ENCODE measurements around the gene MPV17.
"Not testable (repeated sequence)": the region's sequence is repeated elsewhere in the genome, so short reads cannot be mapped to it uniquely, and the experiment has no call there.

Gene MPV17

DNA sequence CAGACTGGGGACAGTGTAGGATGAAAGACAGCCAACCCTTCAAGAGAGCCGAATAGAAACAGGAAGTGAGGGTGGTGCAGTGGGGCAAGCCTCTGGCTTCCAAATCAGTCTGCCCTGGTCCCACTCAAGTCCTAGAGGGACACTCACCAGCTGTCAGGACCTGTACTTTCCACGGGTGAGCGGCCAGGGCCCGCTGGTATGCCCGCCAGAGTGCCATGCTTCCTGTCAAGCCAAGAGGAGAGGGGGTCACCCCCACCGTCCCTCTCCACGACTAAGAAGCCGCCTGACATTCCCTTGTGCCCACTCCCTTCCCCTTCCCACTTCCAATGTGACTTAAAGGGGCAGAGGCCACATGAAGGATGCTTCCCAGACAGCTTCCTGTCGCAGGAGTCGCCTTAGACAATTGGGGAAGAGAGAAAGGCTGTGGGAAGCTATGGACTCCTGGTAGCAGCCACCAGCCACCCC lies 564 bp downstream of the MPV17 start:
- DNase-seq = no peak

DNA sequence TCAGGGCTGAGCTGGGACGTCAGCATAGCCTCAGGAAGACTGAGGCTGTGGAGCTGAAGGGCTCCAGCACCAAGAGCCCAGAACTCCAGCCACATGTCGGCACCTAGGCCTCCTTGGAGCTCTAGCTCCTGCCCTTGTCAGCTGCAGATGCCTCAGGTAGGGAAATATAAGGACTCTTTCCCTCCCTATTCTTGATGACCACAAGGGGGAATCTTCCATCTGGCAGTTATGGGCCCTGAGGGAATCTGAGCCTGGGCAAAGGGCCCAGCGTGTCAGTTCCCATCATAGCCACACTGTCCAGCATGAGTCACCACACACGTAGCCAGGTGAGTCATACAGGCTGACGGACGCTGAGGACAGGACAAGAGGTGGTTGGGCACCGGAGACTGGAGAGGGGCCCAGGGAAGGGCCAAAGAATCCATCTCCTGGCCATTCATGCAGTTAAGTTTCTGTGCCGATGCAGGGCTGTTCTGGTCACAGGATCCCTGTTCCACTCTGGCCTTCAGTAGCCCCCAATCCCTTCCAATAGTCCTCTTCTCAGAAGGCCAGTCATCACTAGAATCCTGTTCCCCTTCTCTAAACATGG lies 1.8 kb downstream of the MPV17 start:
- DNase-seq = no peak

DNA sequence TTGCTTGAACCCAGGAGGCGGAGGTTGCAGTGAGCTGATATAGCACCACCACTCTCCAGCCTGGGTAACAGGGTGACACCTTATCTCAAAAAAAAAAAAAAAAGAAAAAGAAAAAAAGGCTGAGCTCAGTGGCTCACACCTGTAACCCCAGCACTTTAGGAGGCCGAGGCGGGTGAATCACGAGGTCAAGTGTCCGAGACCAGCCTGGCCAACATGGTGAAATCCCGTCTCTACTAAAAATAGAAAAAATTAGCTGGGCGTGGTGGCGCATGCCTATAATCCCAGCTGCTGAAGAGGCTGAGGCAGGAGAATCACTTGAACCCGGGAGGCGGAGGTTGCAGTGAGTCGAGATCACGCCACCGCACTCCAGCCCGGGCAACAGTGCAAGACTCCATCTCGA lies 3.1 kb downstream of the MPV17 start:
- DNase-seq = not testable (repeated sequence)

DNA sequence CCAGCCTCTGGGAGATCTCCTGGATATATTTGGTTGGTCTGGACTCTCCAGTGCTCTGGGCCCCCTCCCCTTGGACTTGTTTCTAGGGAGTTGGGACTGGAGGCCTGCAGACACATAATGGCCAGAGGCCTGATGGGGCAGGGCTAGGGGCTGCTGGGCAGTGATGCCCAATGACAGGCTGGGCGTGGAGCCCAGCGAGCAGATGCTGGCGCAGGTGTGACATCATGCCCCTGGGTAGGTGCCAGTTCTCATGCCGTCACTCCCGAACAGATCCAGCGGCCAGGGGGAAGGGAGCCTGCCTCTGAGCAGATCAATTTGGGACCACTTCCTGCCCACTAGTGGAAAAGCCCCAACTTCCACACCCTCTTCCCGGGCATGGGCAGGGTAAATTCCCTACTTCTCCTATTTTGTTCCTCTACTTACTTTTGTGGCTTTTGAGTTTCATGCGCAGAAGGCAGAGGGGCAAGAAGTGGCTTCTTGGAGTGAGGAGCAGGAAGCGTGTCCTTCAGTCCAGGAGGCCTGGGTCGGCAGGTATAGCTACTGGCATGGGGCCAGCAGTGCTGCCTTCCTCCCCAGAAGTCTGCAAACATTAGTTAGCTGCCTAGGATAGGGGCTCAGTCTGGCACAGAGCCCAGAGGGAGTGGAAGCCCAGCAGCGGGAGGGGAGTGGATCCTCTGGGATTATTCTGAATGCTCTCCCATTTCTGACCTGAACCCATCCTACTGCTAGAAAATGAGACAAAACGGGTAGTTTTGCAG lies 6.1 kb downstream of the MPV17 start:
- peak; percentile 61 for DNase-seq

DNA sequence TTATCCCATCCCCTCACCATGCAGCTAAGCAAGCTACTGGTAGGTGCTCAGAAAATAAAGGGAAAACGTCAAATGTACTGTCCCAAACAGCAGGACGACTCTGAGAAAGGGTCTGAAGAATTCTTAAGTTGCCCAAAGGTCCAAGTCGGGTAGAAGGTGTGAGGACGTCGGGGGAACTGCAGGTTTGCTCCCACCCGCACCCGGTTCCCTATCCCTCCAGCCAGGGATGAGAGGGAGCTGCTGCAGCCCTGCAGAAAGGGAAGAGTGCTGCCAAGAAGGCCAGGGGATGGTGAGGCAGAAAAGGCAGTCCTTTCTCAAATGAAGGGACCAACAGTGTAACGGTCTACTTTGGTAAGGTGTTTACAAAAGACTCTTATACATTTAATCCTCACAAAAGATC lies 7.8 kb downstream of the MPV17 start:
- DNase-seq = no peak

DNA sequence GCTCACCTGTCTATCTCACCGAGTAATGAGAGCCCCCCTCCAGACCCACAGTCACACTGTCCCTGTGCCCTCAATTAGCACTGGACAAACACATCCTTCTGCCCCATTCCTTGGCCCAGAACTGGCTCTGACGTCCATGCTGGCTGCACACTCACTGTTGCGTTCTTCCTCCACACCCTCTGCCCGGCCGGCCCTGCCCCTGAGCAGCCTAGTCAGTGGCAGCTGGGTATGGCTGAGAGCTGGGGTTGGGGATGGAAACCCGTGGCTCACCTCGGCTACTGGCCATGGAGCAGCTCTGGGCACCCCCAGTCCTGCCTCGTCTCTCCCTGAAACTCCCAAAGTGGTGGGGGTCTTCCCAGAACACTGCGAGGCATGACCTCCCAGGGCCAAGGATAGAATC lies 8.2 kb downstream of the MPV17 start:
- DNase-seq = no peak

DNA sequence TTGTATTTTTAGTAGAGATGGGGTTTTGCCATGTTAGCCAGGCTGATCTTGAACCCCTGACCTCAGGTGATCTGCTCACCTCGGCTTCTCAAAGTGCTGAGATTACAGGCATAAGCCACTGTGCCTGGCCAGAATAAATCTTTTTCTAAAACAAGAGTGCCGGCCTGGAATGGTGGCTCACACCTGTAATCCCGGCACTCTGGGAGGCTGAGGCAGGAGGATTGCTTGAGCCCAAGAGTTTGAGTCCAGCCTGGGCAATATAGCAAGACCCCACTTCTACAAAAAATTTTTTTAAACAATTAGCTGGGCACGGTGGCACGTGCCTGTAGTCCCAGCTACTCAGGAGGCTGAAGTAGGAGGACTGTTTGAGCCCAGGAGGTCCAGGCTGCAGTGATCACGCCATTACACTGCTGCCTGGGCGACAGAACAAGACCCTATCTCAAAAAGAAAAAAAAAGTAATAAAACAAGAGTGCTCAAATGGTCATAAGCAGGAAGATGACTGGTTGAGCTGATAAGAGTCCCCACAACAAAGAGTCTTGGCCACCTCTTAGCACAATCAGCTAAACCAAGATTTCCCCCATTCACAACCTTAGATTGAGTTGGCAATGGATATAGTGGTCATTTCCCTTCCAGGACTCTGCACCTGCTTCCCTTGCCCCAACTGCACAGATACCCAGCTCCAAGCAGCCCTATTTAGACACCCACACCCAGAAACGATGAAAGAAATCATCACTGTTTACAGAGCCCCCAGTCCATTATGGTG lies 8.8 kb downstream of the MPV17 start:
- no peak for DNase-seq

DNA sequence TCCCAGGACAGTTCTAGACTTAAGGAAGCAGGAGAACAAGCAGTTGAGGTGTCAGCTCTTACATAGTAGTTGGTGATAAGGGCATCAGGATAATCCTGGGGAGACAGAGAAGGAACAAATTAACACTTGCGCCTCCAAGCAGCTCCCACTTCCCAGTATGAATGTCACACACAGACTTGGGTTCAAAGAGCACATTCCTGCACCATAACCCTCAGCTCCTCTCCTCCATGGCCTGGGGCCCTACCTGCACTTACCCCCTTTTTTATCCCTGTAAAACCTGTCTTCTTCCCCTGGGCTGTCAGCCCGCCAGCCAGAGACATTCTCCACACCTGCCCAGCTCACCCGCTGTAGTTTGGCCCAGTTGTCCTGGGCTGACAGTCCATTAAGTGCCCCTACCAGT lies 10.7 kb downstream of the MPV17 start:
- no peak for DNase-seq

DNA sequence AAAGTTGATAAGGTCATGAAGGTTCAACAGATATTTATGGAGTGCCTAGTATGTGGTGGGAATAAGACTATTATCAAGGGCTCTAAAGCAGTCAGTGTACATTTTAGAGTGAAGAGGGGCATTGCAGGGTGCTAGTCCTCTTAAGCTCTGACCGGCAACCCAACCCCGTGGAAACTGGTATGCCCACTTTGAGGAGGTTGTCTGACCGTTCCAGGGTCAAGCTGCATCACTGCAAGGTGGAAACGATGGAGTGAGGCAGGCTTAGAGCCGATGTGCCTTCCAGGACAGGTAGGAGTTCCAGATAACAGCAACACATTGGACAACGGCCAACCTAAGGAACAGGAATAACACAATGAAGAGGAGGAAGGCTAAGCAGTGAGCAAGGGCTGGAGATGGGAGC lies 13.2 kb downstream of the MPV17 start:
- no peak for DNase-seq

DNA sequence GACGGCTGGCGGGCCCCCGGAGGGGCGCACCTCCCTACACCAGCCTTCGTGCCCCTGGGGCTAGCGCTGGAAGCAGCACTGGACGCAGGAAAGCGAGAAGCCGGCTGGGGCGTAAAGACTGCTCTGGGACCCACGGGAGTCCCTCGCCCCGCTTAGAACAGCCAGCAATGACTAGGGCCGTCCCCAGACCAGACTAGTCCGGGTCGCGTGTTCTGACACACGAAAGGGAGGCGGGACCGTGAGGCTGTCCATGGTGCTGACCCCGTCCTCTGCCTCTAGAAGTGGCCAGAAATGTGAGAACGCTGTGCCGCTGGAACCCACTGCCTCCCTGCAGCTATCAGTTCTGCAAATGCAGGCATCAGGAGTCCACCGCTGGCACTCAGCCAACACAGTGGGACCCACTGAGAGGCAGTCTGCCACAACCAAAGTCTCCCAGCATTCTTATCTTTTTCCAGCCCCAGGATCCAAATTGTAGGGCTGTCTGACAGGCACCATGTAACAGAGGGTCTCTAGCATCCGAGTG lies 14.5 kb downstream of the MPV17 start, which contains the start of gene UCN:
Gene UCN, minus strand, starts transcription at position 87 of the 523 bp plus-strand sequence. CDS start 550 bp downstream, outside the sequence.
- DNase-seq = no peak

DNA sequence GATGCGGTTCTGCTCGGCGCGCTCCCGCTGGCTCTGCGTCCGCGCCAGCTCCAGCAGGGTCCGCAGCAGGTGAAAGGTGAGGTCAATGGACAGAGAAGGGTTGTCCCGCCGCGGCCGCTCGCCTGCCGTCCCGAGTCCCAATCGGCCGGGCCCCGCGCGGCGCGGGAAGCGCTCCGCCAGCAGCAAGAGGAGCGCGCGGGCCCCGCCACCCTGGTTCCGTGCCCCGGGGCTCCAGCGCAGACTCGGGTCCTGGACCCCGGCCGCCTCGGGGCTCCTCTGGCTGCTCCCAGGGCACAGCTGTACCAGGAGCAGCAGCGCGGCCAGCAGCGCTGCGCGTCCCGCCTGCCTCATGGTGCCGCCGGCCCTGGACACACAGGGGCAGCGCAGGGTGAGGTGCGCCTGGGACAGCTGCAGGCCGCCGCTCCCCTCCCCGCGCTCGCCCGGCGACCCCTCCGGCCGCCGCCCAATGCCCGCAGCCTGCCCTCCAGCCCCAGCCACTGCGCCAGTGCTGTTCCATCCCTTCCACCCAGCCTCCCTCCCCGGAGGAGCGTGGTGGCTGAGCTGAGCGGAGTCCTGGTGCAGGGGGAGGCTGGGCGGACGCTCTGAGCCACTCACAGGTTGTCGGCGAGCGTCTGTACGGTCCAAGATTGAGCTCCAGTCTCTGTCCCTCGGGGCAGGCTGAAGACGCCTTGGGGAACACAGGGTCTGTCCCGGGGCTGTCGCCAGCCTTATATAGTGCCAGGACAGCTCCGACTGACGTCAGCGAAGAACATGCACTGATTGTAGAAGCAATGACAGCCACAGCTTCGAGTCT lies 15.1 kb downstream of the MPV17 start:
- DNase-seq = no peak

DNA sequence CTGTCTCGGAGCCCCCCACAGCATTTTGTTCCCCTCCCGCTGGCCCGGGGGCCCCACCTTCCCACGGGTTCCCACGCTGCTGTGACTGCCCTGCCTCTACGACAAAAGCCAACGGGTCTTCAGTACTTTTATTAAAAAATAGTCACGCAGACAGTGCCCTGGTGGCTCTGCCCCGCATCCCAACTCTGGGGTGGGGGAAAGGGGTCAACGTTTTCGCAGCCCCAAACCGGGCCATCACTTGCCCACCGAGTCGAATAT lies 15.7 kb downstream of the MPV17 start:
- no peak for DNase-seq

DNA sequence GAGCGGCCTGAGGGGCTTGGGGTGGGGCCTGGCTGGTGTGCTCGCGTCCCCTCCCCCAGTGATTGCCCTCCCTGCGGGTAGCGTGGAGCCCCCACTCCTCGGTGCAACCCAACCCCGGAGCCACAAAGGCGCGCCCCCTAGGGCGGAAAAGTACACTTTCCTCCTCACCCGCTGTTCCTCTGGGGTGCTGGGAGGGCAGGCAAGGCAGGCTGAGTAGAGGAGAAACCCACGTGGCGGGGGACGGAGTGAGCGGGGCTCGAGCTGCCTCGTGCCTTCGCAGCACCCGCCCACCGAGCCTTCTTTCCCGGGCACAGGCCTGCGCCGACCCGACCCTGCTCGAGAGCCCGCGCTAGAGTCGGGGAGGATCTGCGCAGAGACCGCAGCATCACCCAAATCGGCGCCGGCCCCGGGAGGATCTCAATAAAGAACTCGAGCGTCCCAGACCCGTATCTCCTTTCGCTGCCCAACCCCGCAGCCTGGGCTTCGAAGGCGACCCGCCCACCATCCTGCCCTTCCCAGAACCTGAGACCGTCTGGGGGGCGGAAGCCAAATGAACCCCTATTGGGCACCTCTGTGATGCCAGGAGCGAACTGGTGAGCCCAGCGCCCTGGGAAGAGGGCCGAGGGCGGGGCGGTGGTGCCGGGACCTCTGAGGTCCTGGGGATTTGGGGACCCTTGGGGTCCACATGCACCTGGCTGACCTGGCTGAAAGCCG lies 16.2 kb downstream of the MPV17 start:
- DNase-seq = no peak

DNA sequence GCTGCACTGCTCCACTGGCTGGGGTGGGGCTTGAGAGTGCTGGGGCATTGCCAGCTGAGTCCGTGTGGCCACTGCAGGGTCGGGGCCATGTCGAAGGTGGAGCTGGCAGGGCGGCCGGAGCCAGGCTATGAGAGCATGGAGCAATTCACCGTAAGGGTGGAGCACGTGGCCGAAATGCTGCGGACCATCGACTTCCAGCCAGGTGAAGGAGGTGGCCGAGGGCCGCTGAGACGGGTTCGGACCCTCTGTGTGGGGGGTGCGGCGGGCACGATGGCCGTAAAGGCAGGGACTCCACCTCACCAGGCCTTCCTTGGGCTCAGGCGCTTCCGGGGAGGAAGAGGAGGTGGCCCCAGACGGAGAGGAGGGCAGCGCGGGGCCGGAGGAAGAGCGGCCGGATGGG lies 16.8 kb downstream of the MPV17 start:
- DNase-seq = no peak

DNA sequence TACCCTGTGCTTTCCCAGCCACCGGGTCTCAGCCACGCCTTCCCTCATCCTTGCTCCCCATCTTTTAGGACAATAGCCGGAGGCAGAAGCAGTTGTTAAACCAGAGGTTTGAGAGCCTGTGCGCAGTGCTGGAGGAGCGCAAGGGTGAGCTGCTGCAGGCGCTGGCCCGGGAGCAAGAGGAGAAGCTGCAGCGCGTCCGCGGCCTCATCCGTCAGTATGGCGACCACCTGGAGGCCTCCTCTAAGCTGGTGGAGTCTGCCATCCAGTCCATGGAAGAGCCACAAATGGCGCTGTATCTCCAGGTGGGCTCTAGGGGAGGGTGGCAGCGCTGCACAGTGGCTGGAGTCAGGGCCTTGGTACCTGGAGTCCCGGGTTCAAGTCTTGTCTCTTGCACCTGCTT lies 17.4 kb downstream of the MPV17 start:
- no peak for DNase-seq

DNA sequence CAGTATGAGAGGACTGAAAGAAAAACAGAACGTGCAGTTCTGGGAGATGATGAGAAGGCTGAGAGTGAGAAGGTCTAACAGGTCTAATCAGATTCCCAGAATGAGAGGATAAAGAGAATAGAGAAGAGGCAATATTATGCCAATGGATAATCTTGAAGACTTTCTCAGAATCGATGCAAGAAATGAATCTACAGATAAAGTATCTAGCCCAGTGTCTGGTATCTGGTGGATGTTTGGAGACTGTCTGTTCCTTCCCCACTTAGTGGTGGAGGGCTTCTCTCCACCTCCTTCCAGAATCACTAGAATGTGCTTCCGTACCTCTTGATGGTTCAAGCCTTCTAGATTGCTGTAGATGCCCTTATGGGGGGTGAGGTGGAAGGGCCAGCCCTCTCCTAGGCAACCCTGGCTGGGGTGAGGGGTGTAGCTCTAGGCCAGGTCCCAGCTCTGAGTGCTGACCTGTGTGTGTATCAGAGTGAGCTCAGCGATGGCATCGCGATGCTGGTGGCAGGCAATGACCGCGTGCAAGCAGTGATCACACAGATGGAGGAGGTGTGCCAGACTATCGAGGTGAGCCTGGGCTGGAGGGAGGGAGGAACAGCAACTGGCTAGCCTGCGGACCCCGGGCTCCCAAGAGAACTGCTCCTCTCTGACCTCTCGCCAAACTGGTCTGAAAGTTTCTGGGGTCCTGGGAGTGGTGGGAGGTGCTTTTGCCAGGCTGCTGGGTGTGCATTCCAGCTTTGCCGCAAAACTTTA lies 18.2 kb downstream of the MPV17 start:
- DNase-seq = no peak

DNA sequence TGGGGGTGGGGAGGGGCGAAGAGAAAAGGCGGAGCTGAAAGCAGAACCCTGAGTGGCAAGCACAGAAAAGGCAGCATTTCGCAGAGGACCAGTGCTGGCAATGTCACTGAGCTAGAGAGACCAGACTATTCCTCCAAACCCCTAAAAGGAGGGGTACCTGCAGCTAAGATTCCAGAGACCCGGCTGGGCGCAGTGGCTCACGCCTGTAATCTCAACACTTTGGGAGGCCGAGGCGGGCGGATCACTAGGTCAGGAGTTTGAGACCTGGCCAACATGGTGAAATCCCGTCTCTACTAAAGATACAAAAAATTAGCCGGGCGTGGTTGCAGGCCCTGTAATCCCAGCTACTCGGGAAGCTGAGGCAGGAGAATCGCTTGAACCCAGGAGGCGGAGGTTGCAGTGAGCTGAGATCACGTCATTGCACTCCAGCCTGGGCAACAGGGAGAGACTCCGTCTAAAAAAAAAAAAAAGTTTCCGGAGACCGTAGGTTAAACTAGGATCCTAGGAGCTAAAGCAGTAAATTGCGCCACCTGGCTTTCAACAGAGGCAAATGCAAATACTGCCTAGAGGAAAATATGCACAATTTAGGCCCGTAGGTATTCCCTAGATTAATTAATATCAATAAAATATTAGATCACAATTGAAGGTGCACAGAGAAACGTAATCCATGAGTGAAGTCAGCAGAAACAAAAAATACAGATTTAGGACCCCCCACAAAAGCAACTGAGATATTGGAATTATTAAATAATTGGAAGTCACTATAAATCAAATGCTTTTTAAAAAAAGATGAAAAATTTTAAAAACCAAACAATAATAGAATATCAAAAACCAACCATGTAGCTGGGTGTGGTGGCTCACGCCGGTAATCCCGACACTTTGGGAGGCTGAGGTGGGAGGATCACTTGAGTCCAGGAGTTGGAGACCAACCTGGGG lies 19.5 kb downstream of the MPV17 start:
- peak; percentile 54 for DNase-seq

DNA sequence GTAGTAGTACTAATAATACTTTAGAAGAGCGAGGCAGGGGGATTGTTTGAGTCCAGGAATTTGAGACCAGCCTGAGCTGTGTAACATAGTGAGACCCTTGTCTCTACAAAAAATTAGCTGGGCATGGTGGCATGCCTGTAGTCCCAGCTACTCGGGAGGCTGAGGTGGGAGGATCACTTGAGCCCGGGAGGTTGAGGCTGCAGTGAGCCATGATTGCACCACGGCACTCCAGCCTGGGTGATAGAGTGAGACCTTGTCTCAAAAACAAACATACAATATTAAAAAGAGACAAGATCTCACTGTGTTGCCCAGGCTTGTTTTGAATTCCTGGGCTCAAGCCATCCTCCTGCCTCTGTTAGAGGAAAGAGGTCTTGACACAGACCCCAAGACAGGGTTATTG lies 22.3 kb downstream of the MPV17 start:
- DNase-seq = not testable (repeated sequence)

DNA sequence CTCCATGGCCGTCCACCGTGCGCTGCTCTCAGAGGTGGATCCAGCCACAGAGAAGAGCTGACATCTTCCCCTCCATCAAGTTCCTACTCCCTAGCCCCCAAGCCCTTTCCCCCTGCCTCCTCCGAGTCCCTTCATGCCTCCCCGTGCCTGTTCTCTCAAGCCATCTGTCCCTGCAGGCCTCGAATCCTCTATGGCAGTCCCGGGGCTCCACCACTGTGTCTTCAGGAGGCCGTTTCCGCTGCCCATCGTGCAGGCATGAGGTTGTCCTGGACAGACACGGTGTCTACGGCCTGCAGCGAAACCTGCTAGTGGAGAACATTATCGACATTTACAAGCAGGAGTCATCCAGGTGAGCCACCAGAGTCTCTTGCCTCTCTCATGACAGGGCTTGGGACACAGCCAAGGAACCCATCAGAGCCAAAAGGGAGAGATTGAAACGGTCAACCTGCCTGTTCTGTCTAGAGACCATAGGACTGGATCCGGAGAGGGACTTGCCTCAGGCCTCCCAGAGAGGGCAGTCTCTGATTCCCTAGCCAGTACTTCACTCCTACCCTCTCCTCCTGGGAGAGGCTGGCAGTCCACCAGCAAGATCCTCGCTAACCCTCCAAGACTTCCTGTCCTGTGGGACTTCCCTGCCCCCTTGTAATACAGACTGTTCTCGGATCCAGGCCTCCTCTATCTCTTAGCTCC lies 24.4 kb downstream of the MPV17 start:
- peak; percentile 17 for DNase-seq

DNA sequence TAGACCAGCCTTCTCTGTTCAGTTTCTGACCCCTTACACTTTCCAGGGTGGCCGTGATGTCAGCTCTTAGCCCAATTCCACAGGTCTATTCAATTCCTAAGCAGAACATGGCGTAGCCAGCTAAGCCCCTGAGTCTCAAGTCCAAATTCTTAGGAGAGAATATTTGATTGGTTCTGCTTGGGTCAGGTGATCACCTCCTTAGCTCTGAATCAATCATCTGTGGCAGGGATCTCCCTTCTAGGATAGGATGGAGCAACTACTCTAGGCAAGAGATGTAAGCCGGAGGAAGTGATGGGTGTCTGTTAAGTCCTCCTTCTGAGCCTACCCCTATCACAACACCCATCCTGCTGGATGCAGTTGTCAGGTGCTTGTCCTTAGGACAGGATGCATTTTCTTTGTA lies 25.7 kb downstream of the MPV17 start:
- DNase-seq = no peak

Measured in DMS79 (cell line).